IPS DF 6.9 (cell line): Measurements from ENCODE around the gene LRRC73.
A peak's percentile ranks its signal among the peaks of the same experiment; 100 is the strongest.

Source experiments
- DNase-seq: peaks from one replicate; pipeline ENCODE4 v3.0.0-alpha.2; 2013; ENCODE audit warnings: low read depth, low spot score
- H3K27ac ChIP-seq: one replicate; pipeline ENCODE4 v1.5.1; 2013; ENCODE audit warnings: low read length, control low read depth
- H3K27me3 ChIP-seq: 2 replicates; pipeline ENCODE4 v1.6.1; 2013; ENCODE audit warnings: mild to moderate bottlenecking, low read length; ENCODE audit not compliant: control insufficient read depth, insufficient read depth
- H3K36me3 ChIP-seq: 2 replicates; pipeline ENCODE4 v1.6.1; 2013; ENCODE audit warnings: low read length; ENCODE audit not compliant: control insufficient read depth, insufficient read depth
- H3K4me1 ChIP-seq: 2 replicates; pipeline ENCODE4 v1.6.1; 2013; ENCODE audit warnings: low read length; ENCODE audit not compliant: control insufficient read depth, insufficient read depth
- H3K4me3 ChIP-seq: 2 replicates; pipeline ENCODE4 v1.5.1; 2013; ENCODE audit warnings: mild to moderate bottlenecking, low read length
- H3K9me3 ChIP-seq: 2 replicates; pipeline ENCODE4 v1.6.1; 2013; ENCODE audit warnings: low read length, inconsistent platforms; ENCODE audit not compliant: control insufficient read depth, insufficient read depth
- WGBS: extraction: QIAGEN DNeasy Blood & Tissue Kit; methylation state at CpG from one replicate; pipeline ENCODE4 v1.1.7; 2013; ENCODE audit warnings: mixed read lengths, missing lambda C conversion rate; ENCODE audit not compliant: insufficient read length, insufficient coverage; 5-methylcytosine and 5-hydroxymethylcytosine counted together

The LRRC73 gene

DNA sequence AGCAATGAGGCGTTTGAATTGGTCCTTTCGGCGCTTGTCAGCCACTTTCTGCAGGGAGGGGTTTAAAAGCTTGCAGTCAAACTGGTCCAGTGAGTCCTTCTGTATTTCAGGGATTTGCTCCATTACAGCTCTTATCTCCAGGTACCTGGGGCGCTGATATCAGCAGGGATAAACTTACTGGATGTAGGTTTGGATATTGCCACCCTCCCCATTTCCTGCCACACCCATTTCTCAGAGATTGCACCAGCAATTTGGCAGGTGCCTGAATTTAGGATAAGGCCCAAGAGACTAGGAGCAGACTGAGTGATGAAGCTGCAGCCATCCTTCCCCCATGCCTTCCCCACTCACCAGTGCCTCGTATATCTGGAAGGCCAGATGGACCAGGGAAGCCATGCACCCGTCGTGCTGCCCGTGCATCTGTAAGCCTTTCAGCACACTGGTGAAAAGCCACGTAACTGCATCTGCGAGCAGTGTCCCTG lies 14.4 kb upstream of the LRRC73 start:
- Histone ChIP-seq H3K4me1 (no peaks in the 10 kb centered on the region), H3K4me3 (no peak overlapping the region), H3K36me3 (peaks cover 60% of the 10 kb centered on the region), H3K27ac (no peak overlapping the region), H3K27me3 (no peaks in the 10 kb centered on the region), H3K9me3 (no peaks in the 10 kb centered on the region)
- DNase-seq, result no peak
- no CpG with 5 or more reads among the region's 10 CpGs for WGBS

DNA sequence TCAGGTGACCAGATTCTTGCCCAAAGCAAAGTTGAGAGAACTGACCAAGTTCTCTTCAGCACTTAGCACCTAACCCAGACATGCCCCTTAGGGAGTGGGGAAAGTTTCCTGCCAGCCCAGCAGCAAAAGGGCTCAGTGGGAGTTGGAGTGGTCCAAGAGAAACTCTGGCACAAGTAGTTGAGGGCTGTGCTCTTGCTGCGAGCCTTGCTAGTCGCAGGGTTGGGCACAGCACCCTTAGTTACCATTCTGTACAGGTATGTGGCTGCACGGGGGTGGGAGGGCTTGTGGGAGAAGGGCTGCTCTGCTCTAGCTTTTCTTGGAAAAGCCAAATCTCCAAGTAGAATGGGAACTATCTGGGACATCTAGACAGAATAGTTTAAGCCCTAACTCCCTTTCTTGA lies 13.1 kb upstream of the LRRC73 start:
- no peak overlapping the region for H3K27ac ChIP-seq
- no CpG with 5 or more reads among the region's 3 CpGs for WGBS

DNA sequence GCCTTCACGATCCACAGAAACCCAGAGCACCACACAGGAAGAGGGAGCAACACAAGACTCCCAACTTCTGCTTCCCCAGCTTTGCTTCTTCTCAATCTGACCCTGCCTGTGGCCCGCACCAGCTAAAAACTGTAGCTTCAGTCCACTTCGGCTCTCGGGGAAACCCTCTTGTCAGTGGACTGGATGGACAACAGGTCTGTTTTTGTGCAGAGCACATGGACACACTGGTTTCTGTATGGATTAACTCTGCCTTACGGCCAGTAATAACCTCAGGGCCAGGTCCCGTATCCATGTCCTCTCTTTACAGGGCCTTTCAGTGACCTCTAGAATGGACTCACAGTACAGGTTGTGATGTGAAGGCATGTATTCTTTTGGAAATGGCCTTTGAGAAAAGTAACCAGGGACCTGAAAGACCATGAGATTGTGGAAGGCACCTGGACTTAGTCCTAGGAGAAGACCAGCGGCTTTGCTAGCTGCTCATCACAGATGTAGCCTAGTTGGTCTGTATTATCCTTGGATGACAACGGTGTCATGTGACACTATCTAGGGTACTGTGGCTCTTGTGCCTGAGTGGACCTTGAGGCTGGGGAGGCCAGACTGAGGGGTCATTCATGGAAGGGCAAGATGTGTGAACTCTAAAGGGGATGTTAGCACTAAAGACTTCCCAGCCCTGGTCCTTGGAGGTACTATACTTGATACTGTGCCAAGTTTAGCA lies 12.6 kb upstream of the LRRC73 start:
- no CpG with 5 or more reads among the region's 8 CpGs for WGBS
- Histone ChIP-seq H3K9me3 (no peaks in the 10 kb centered on the region), H3K4me3 (no peak overlapping the region), H3K36me3 (peaks cover 56% of the 10 kb centered on the region), H3K27ac (no peak overlapping the region), H3K27me3 (no peaks in the 10 kb centered on the region), H3K4me1 (no peaks in the 10 kb centered on the region; the same call in 1 of the 2 replicates)
- DNase-seq, result no peak

More for the DNA sequence above, 13.1 kb upstream of the LRRC73 start:
- DNase-seq, result no peak
- H3K36me3 ChIP-seq, result peaks cover 56% of the 10 kb centered on the region
- no peaks in the 10 kb centered on the region for H3K9me3 ChIP-seq
- no peaks in the 10 kb centered on the region for H3K27me3 ChIP-seq
- H3K4me3 ChIP-seq, result no peak overlapping the region
- H3K4me1 ChIP-seq, result no peaks in the 10 kb centered on the region

DNA sequence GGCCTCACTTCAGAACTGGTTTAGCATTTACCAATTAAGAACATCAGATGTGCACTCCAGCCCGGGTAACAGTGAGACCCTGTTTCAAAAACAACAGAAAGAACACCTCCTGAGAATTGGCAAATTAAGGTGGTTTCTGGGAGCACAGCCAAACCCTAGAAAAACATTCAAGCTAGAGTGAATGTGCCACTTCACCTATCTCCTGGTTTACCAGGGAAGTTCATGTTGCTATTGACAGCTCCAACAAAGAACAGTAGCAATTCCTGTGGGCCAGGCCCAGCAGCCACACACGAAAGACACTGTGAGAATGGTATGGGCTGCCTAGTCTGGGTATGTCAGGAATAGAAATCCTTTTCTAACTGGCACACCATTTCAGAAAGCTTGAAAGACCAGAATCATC lies 11.7 kb upstream of the LRRC73 start:
- DNase-seq, result no peak
- no peaks in the 10 kb centered on the region; the same call in 1 of the 2 replicates for H3K4me1 ChIP-seq
- no peaks in the 10 kb centered on the region for H3K27me3 ChIP-seq
- peaks cover 52% of the 10 kb centered on the region for H3K36me3 ChIP-seq
- H3K4me3 ChIP-seq, result no peak overlapping the region
- no peaks in the 10 kb centered on the region for H3K9me3 ChIP-seq
- no CpG with 5 or more reads among the region's 2 CpGs for WGBS
- H3K27ac ChIP-seq, result no peak overlapping the region

DNA sequence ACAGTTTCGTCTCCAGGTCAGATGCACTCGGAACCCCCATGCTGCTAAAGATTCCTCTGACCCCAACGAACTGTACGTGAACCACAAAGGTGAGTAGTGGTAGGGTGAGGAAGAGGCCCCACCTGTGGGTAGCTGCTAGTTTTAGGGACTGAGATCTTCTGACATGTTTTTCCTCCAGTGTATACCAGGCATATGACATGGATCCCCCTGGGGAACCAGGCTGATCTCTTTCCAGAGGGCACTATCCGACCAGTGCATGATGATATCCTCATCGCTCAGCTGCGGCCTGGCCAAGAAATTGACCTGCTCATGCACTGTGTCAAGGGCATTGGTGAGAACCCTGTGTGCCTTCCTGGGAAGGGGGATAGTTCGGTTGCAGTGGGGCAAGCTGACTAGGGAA lies 10.0 kb upstream of the LRRC73 start:
- Histone ChIP-seq H3K4me1 (peaks cover 2% of the 10 kb centered on the region; the same call in 1 of the 2 replicates), H3K27ac (no peak overlapping the region), H3K36me3 (peaks cover 46% of the 10 kb centered on the region), H3K9me3 (no peaks in the 10 kb centered on the region), H3K4me3 (no peak overlapping the region), H3K27me3 (no peaks in the 10 kb centered on the region)
- no CpG with 5 or more reads among the region's 8 CpGs for WGBS
- no peak for DNase-seq

DNA sequence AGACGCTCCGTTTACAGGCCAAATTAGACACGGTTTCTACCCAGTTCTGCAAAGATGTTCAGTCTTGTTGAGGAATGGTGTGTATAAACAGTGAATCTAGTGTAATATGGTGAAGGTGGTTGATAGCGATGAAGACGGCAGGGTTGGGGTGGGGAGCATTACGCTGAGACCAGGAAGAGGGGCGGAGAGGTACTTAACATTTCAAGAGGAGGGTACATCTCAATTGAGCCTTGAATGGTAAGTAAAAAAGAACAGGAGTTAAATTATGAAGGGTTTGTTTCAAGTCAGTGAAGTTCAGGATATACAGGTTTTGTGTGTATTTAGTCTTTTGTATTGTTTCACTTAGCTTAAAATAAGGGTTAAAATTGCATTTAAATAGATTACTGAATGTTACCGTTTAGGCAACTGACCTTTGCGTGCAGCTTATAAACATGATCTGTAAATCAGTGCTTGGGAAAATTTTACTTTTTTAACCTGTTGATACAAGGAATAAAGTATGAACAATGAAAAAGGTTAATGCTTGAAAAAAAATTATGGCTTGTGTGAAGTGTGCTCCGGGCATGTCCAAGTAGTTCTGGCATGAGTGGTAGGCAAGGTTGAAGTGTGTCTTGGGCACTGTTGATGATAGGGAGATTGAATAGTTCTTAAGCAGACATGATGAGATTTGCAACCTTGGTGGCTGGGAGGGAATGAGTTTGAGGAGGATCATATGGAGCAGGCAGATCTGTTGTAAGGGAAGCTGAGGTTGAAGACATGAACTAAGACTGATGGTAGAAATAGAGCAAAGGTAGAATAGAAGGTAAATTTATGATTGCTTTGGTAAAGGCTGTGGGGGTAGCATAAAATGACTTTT lies 7.6 kb upstream of the LRRC73 start:
- no CpG with 5 or more reads among the region's 10 CpGs for WGBS
- Histone ChIP-seq H3K4me3 (peak overlapping the region; percentile 98), H3K27me3 (no peaks in the 10 kb centered on the region), H3K4me1 (peaks cover 2% of the 10 kb centered on the region; the same call in 1 of the 2 replicates), H3K27ac (no peak overlapping the region), H3K36me3 (peaks cover 37% of the 10 kb centered on the region), H3K9me3 (no peaks in the 10 kb centered on the region)
- DNase-seq, result no peak

DNA sequence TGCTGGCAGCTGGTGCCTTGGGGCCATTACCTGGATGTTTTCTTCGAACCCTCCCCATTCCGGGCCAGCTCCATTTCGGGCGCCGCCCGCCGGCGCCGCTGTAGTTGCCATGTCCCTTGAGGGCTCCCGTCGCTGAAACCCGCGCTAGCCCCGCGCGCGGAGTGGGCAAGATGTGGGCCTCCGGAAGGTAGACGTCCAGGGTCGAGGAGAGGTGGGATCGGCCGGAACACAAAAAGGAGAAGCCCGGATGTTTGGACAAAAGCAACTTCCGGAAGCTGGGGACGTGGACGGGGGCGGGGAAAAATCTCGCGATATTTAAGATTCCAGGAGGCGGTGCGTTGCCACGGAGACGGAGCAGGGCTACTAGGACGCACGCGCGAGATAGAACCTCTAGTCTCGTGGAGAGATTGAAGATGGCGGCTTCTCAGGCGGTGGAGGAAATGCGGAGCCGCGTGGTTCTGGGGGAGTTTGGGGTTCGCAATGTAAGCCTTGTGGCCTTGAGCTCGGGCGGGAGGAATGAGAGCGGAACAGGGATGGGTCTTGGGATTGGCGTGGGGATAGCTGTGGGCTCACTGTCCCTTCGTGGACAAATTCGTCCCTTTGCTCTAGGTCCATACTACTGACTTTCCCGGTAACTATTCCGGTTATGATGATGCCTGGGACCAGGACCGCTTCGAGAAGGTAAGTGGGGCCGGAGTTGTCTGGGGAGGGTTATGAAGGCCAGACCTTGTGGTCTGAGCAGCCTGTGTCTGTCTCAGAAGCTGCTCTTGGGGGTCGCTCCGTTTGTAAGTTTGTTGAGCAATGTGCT lies 6.8 kb upstream of the LRRC73 start, which contains the start of the genes POLR1C and YIPF3:
TSS of gene POLR1C (plus strand) at position 393 of the 808 bp plus-strand sequence. CDS start at position 414, 21 bp downstream.
TSS of gene YIPF3 (minus strand) at position 230 of the 808 bp plus-strand sequence. CDS start at position 111, 119 bp downstream.
- Histone ChIP-seq H3K4me1 (peaks cover 2% of the 10 kb centered on the region; the same call in 1 of the 2 replicates), H3K27ac (no peak within 1 kb of the TSS), H3K36me3 (peaks cover 39% of the 10 kb centered on the region), H3K27me3 (no peaks in the 10 kb centered on the region), H3K4me3 (peak within 1 kb of the TSS; percentile 98), H3K9me3 (no peaks in the 10 kb centered on the region)
- no CpG with 5 or more reads among the region's 57 CpGs for WGBS
- DNase-seq, result peak; percentile 93

DNA sequence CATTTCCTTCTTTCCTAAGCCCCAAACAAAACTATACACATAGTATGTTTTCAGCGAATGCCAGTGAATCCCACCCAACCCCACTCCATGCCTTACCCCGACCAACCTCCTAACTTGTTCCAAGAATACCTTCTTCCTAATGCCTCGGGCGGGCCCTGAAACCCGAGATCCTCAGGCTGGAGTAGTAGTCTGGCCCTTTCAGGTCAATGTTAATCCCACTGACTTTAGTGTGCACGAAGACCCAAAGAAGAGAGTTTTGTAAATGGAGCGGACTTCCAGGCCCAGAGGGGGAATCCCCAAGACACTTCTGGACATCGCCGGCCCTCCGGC lies 6.2 kb upstream of the LRRC73 start:
- no CpG with 5 or more reads among the region's 10 CpGs for WGBS
- Histone ChIP-seq H3K27ac (no peak overlapping the region), H3K27me3 (no peaks in the 10 kb centered on the region), H3K36me3 (peaks cover 41% of the 10 kb centered on the region), H3K9me3 (no peaks in the 10 kb centered on the region), H3K4me1 (peaks cover 2% of the 10 kb centered on the region; the same call in 1 of the 2 replicates), H3K4me3 (peak overlapping the region; percentile 98)
- no peak for DNase-seq

DNA sequence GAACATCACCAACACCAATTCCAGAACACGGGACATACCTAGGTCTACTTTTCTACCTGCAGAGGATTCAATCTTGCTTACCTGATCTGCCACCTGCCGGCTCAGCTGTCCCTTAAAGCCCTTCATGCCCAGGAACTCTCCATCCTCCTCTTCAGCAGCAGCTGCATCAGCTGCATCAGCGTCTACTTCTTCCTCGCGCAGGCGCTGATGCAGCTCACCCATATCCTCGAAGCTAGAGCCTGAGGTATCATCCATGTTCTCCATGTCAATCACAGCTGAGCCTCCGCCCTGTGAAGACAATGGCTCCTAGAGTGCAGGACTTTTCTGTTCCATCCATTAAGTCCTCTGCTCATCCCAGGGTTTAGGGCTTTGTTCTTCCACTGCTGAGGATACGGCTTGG lies 5.7 kb upstream of the LRRC73 start:
- DNase-seq, result no peak
- no peak overlapping the region for H3K27ac ChIP-seq
- no peaks in the 10 kb centered on the region for H3K27me3 ChIP-seq
- H3K9me3 ChIP-seq, result no peaks in the 10 kb centered on the region
- WGBS, result no CpG with 5 or more reads among the region's 9 CpGs
- H3K4me3 ChIP-seq, result peak overlapping the region; percentile 98; the same call in 1 of the 2 replicates
- peaks cover 36% of the 10 kb centered on the region for H3K36me3 ChIP-seq
- H3K4me1 ChIP-seq, result peaks cover 4% of the 10 kb centered on the region; the same call in 1 of the 2 replicates
